Measurements from ENCODE around the gene TNS2.

DNA sequence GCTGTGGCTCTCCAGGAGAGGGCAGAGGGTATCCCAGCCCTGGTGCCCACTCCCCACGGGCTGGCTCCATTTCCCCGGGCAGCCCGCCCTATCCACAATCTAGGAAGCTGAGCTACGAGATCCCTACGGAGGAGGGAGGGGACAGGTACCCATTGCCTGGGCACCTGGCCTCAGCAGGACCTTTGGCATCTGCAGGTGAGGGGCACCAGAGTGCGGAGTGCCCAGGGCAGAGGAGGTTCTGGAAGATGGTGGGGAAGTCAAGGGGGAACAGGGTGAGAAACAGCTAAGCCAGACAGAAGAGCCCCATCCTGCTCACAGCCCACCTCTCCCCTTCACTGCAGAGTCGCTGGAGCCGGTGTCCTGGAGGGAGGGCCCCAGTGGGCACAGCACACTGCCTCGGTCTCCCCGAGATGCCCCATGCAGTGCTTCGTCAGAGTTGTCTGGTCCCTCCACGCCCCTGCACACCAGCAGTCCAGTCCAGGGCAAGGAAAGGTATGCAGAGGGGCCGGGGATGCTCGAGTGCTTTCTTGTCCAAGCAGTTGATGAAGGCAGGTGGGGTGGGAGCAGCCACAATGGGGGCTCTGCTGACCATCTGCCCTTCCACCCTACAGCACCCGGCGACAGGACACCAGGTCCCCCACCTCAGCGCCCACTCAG is 10.3 kb downstream of the TNS2 start:
- TF ChIP-seq EZH2 (IDR thresholded peaks at IDR 0.05; ENCODE audit: borderline replicate concordance, low read length) = no peak
- TF ChIP-seq, protein P1, sequence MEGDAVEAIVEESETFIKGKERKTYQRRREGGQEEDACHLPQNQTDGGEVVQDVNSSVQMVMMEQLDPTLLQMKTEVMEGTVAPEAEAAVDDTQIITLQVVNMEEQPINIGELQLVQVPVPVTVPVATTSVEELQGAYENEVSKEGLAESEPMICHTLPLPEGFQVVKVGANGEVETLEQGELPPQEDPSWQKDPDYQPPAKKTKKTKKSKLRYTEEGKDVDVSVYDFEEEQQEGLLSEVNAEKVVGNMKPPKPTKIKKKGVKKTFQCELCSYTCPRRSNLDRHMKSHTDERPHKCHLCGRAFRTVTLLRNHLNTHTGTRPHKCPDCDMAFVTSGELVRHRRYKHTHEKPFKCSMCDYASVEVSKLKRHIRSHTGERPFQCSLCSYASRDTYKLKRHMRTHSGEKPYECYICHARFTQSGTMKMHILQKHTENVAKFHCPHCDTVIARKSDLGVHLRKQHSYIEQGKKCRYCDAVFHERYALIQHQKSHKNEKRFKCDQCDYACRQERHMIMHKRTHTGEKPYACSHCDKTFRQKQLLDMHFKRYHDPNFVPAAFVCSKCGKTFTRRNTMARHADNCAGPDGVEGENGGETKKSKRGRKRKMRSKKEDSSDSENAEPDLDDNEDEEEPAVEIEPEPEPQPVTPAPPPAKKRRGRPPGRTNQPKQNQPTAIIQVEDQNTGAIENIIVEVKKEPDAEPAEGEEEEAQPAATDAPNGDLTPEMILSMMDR (conservative IDR thresholded peaks at IDR 0.05 in 1 of 2, IDR thresholded peaks at IDR 0.05 in 1 of 2; ENCODE audit: extremely low read depth in 1 of 2, insufficient read depth in 1 of 2, low read depth in 1 of 2, low read length in 2 of 2) = no peak

Data from mammary epithelial cell (primary cell).